ENCODE data around the gene HECTD3.

The HECTD3 gene

GRCh38 chr1:45010855-45011811 lies at the start of gene HECTD3:
Gene HECTD3, minus strand, starts transcription at chr1:45011324. Its CDS starts 67 bp downstream, at chr1:45011257.
- peak; percentile 69 for DNase-seq (ENCODE audit: low read depth)
- no peak for TF ChIP-seq CTCF (conservative IDR thresholded peaks at IDR 0.05; ENCODE audit: low read length)
- H3K4me3 ChIP-seq (ENCODE audit: low read length), result peak within 1 kb of the TSS; percentile 93

DNA sequence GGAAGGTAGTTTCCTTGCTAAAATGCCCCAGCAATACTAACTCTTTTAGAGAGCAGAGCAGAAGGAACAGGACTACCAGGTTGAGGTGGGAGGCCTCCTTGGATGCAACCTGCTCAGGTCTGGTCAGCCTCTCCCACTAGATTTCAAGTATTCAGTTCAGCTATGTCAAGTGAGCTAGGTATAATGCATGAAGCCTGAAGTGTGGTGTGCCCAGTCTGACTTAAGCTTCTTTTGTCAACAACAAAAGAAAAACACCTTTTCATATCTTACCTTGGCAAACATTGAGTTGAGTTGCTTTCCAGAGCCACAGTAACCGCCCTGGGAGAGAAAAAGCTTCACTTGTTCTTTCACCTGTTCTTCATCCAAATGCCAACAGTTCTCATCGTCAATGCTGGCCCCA lies 48.7 kb upstream of the HECTD3 start:
- no peak for TF ChIP-seq CTCF (conservative IDR thresholded peaks at IDR 0.05; ENCODE audit: low read length)
- no peak overlapping the region for H3K4me3 ChIP-seq (ENCODE audit: low read length)
- no peak for DNase-seq (ENCODE audit: low read depth)

- no peak for TF ChIP-seq CTCF (conservative IDR thresholded peaks at IDR 0.05; ENCODE audit: low read length)
- H3K4me3 ChIP-seq (ENCODE audit: low read length), result no peak overlapping the region
- DNase-seq (ENCODE audit: low read depth), result no peak
These were observed 46.4 kb upstream of the HECTD3 start for GRCh38 chr1:45057542-45057941.

DNA sequence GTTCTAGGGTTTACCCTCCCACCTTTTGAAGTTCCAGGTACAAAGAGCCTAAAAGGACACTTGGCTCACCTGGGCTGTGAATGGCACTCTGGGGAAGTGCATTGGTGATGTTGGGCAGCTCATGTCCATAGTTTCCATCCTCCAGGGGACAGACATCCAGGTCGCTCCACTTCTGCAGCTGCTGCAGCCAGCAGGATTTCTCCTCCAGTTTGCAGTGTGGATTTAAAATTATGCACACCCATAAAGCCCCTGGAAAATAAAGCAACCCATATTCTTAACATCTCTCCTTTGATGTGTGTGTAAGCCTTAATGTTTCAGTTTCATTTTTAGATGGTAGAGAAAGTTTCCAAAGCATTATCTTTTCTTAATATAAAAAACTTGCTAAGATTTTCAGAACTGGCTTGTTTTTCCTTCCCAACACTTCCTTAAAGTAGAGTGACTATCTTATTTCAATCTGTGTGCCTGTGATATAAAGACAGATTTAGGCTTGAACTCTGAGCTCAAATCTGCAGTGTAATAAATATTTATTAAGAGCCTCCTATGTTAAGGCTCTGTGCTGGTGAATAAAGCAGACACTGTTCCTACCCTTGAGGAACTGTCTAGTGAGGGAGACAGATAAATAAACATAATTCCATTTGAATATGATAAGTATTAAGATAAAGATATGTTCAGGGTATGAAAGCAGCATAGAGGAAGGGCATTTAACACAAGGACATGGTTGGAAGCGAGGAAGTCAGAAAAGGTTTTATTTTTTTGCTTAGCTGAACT lies 40.1 kb upstream of the HECTD3 start:
- no peak for TF ChIP-seq CTCF (conservative IDR thresholded peaks at IDR 0.05; ENCODE audit: low read length)
- no peak for DNase-seq (ENCODE audit: low read depth)

DNA sequence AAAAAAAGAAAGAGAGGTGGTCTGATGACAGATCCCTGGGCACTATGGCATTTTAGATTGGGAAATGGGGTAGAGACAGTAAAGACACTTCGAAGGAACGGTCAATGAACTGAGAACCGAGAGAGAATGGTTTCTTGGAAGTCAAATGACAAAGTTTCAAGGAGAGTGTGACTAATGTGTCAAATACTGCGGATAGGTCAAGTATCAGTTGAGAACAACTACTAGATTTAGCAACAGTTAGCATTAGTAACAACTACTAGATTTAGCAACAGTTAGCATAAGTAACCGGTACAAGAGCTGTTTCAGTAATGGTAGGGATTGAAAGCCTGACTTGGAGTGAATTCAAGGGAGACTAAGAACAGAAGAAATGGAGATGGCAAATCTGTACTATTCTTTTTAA lies 35.9 kb upstream of the HECTD3 start:
- no peak for DNase-seq (ENCODE audit: low read depth)
- no peak overlapping the region for H3K4me3 ChIP-seq (ENCODE audit: low read length)
- TF ChIP-seq CTCF (conservative IDR thresholded peaks at IDR 0.05; ENCODE audit: low read length), result no peak

More for the DNA sequence above, 40.1 kb upstream of the HECTD3 start:
- no peak overlapping the region for H3K4me3 ChIP-seq (ENCODE audit: low read length)

GRCh38 chr1:45044916-45045315 lies 33.8 kb upstream of the HECTD3 start:
- no peak for TF ChIP-seq CTCF (conservative IDR thresholded peaks at IDR 0.05; ENCODE audit: low read length)
- DNase-seq (ENCODE audit: low read depth), result no peak

More at GRCh38 chr1:45044916-45045315, 33.8 kb upstream of the HECTD3 start:
- no peak overlapping the region for H3K4me3 ChIP-seq (ENCODE audit: low read length)

Measured in AG10803 (cell line).